ENCODE results near the gene SLMAP.

Gene SLMAP

DNA sequence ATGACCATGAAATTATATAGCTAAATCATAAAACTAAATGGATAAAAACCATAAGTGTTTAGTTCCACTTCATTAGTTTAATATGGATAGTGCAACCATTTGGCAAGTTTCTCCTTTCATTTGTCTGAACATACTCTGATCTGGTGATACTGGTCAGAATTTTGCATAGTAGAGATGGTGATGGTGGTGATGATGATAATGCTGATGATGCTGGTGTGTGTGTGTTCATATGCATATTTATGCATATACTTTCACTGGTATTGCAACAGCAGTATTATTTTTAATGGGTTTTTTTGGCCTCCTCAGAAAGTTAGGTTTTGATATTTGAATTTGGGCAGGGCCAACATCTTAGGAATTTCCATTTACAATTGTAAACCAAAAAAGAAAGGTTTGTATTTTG is 76.4 kb downstream of the SLMAP start:
- H3K4me2 ChIP-seq (ENCODE audit: low read depth, low read length, poor library complexity, severe bottlenecking) = no peak overlapping the region
- H3K9me3 ChIP-seq (ENCODE audit: insufficient read depth, low read length) = no peaks in the 10 kb centered on the region
- H3K36me3 ChIP-seq (ENCODE audit: low read length) = peaks cover 18% of the 10 kb centered on the region; the same call in 1 of the 2 replicates
- no peaks in the 10 kb centered on the region for H3K9me2 ChIP-seq (replicated peaks; ENCODE audit: insufficient read depth, low read length)
- TF ChIP-seq EZH2phosphoT487 (conservative IDR thresholded peaks at IDR 0.05; ENCODE audit: low read length) = no peak
- TF ChIP-seq, protein P1, sequence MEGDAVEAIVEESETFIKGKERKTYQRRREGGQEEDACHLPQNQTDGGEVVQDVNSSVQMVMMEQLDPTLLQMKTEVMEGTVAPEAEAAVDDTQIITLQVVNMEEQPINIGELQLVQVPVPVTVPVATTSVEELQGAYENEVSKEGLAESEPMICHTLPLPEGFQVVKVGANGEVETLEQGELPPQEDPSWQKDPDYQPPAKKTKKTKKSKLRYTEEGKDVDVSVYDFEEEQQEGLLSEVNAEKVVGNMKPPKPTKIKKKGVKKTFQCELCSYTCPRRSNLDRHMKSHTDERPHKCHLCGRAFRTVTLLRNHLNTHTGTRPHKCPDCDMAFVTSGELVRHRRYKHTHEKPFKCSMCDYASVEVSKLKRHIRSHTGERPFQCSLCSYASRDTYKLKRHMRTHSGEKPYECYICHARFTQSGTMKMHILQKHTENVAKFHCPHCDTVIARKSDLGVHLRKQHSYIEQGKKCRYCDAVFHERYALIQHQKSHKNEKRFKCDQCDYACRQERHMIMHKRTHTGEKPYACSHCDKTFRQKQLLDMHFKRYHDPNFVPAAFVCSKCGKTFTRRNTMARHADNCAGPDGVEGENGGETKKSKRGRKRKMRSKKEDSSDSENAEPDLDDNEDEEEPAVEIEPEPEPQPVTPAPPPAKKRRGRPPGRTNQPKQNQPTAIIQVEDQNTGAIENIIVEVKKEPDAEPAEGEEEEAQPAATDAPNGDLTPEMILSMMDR (IDR thresholded peaks at IDR 0.05; ENCODE audit: insufficient read depth, low read length, poor library complexity, severe bottlenecking) = no peak
- H2AFZ ChIP-seq (ENCODE audit: low read depth, low read length, severe bottlenecking) = no peak overlapping the region
- no peaks in the 10 kb centered on the region for H3K27me3 ChIP-seq (ENCODE audit: low read length)
- H3F3A ChIP-seq (ENCODE audit: insufficient read depth) = no peaks in the 10 kb centered on the region
- H3K27ac ChIP-seq (ENCODE audit: low read depth, low read length) = no peak overlapping the region
- no peak overlapping the region for H3K4me3 ChIP-seq (ENCODE audit: insufficient read depth, low read length, poor library complexity, severe bottlenecking)
- H3K9ac ChIP-seq (ENCODE audit: low read length) = no peak overlapping the region
- H3K79me2 ChIP-seq (ENCODE audit: insufficient read depth, low read length) = peaks cover 21% of the 10 kb centered on the region
- H4K20me1 ChIP-seq (ENCODE audit: low read depth, low read length) = no peaks in the 10 kb centered on the region

DNA sequence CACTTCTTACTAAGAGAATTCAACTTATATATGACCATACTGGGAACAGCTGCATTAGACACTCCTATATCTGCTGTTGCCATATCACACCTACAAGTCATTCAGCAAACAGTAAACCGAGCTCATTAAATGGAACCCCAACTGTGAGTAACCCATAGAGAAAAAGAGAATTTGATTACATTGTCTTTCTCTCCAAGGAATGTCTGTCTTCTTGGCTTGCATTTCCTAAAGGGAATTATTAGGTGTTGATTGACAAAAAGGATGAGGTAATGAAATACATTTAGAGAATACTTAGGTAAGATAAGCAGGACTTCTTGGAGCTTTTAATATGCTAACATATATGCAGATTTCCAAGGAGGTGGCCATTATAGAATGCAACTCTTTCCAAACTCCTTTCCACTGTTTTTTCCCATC is 76.8 kb downstream of the SLMAP start:
- Histone ChIP-seq H3K4me3 (ENCODE audit: insufficient read depth, low read length, poor library complexity, severe bottlenecking) (no peak overlapping the region), H3K27ac (ENCODE audit: low read depth, low read length) (no peak overlapping the region), H3K9ac (ENCODE audit: low read length) (no peak overlapping the region), H3K4me2 (ENCODE audit: low read depth, low read length, poor library complexity, severe bottlenecking) (no peak overlapping the region), H3K36me3 (ENCODE audit: low read length) (peaks cover 18% of the 10 kb centered on the region; the same call in 1 of the 2 replicates), H4K20me1 (ENCODE audit: low read depth, low read length) (no peaks in the 10 kb centered on the region), H3K27me3 (ENCODE audit: low read length) (no peaks in the 10 kb centered on the region), H3K79me2 (ENCODE audit: insufficient read depth, low read length) (peaks cover 20% of the 10 kb centered on the region), H2AFZ (ENCODE audit: low read depth, low read length, severe bottlenecking) (no peak overlapping the region), H3F3A (ENCODE audit: insufficient read depth) (no peaks in the 10 kb centered on the region), H3K9me3 (ENCODE audit: insufficient read depth, low read length) (no peaks in the 10 kb centered on the region), H3K9me2 (replicated peaks; ENCODE audit: insufficient read depth, low read length) (no peaks in the 10 kb centered on the region)
- TF ChIP-seq, protein P1 (IDR thresholded peaks at IDR 0.05; ENCODE audit: insufficient read depth, low read length, poor library complexity, severe bottlenecking) = no peak
- TF ChIP-seq EZH2phosphoT487 (conservative IDR thresholded peaks at IDR 0.05; ENCODE audit: low read length) = no peak

DNA sequence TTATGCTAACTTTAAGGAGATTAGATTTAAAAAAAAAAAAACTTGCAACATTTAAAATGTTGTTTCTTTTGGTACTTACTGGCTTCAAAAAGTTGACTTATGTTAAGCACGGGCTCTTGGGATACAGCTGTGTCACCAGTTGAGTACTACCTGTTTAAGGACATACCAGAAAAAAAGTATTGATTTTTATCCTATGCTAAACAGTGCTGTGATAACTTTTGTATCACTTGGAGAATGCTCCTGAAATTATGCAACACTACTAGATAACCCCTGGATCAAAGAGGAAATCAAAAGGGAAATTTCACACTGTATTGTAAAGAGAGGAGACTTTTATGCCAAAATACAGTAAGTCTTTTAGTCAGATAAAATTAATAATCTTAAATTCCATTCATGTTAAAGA is 77.7 kb downstream of the SLMAP start:
- Histone ChIP-seq H3K36me3 (ENCODE audit: low read length) (peaks cover 18% of the 10 kb centered on the region; the same call in 1 of the 2 replicates), H3K9me2 (replicated peaks; ENCODE audit: insufficient read depth, low read length) (no peaks in the 10 kb centered on the region), H3K27ac (ENCODE audit: low read depth, low read length) (no peak overlapping the region), H4K20me1 (ENCODE audit: low read depth, low read length) (no peaks in the 10 kb centered on the region), H3K79me2 (ENCODE audit: insufficient read depth, low read length) (peaks cover 12% of the 10 kb centered on the region), H3K4me2 (ENCODE audit: low read depth, low read length, poor library complexity, severe bottlenecking) (no peak overlapping the region), H3K9me3 (ENCODE audit: insufficient read depth, low read length) (no peaks in the 10 kb centered on the region), H3K4me3 (ENCODE audit: insufficient read depth, low read length, poor library complexity, severe bottlenecking) (no peak overlapping the region), H3K9ac (ENCODE audit: low read length) (no peak overlapping the region), H2AFZ (ENCODE audit: low read depth, low read length, severe bottlenecking) (no peak overlapping the region), H3F3A (ENCODE audit: insufficient read depth) (no peaks in the 10 kb centered on the region), H3K27me3 (ENCODE audit: low read length) (no peaks in the 10 kb centered on the region)
- TF ChIP-seq, protein P1 (IDR thresholded peaks at IDR 0.05; ENCODE audit: insufficient read depth, low read length, poor library complexity, severe bottlenecking) = no peak
- no peak for TF ChIP-seq EZH2phosphoT487 (conservative IDR thresholded peaks at IDR 0.05; ENCODE audit: low read length)
